ENCODE measurements around the gene TRIM44.

- no peak for TF ChIP-seq CTCF (IDR thresholded peaks at IDR 0.05)
- no peak for TF ChIP-seq POLR2A (IDR thresholded peaks at IDR 0.05)
- no peak for TF ChIP-seq EP300 (IDR thresholded peaks at IDR 0.05)
Observed at GRCh38 chr11:35747668-35748067, 85.1 kb downstream of the TRIM44 start.
